SK-N-SH (cell line): ENCODE results near the gene PHF20. TPM values are rescaled to one million over a fixed set of nuclear protein-coding genes. Genes with fewer than 3 reads are reported as not detected.

Experiments used
- CTCF ChIA-PET: fragments of 300-600, 350-600 bp; formaldehyde crosslinking; extraction: SDS; loops from one replicate; lab custom pipeline; 2021; lab: Yijun Ruan, JAX
- POLR2A ChIA-PET: fragments of 350-600 bp; sonication (Branson Sonifier 250); formaldehyde crosslinking; extraction: SDS; loops from one replicate; lab custom pipeline; 2020; ENCODE audit warnings: antibody characterized with exemption, inconsistent platforms; lab: Yijun Ruan, JAX
- DNase-seq: peaks from one replicate; pipeline ENCODE4 v3.0.0; 2012
- H2AFZ ChIP-seq: fragments of 200-600 bp; sonication (generic); 2 replicates; pipeline ENCODE4 v1.8.1; 2016; ENCODE audit warnings: antibody characterized with exemption, mild to moderate bottlenecking, low read depth
- H3F3A ChIP-seq: fragments of 200-600 bp; sonication (generic); replicated peaks from 2 replicates; pipeline ENCODE3; 2016; ENCODE audit warnings: antibody characterized with exemption, mild to moderate bottlenecking; ENCODE audit not compliant: insufficient read depth
- H3K27ac ChIP-seq, 2 experiments: fragments of 200-500 bp in 1 of 2; fragments of 200-600 bp in 1 of 2; sonication (Bioruptor generic) in 1 of 2; sonication (generic), shearing (Covaris generic) in 1 of 2; 2 replicates each; pipeline versions ENCODE4 v1.5.1 to v1.6.1; 2014 to 2016; ENCODE audit warnings: low read depth in 2 of 2, inconsistent platforms in 1 of 2, low read length in 1 of 2, mild to moderate bottlenecking in 1 of 2, mixed read lengths in 1 of 2
- H3K27me3 ChIP-seq: fragments of 200-600 bp; sonication (generic), shearing (Covaris generic); 2 replicates; pipeline ENCODE4 v1.6.1; 2016; ENCODE audit warnings: mixed run types; ENCODE audit not compliant: insufficient read depth
- H3K36me3 ChIP-seq, 2 experiments: fragments of 200-500 bp in 1 of 2; fragments of 200-600 bp in 1 of 2; sonication (Bioruptor generic) in 1 of 2; sonication (generic) in 1 of 2; replicated peaks in 1 of 2; 2 replicates each; pipeline versions ENCODE3 to v1.5.1; 2014 to 2016; ENCODE audit warnings: low read length in 1 of 2, mild to moderate bottlenecking in 1 of 2; ENCODE audit not compliant: insufficient read depth in 2 of 2, control insufficient read depth in 1 of 2
- H3K4me1 ChIP-seq, 2 experiments: fragments of 200-500 bp in 1 of 2; fragments of 200-600 bp in 1 of 2; sonication (Bioruptor generic) in 1 of 2; sonication (generic), shearing (Covaris generic) in 1 of 2; 2 replicates each; pipeline versions ENCODE4 v1.5.1 to v1.6.1; 2014 to 2016; ENCODE audit warnings: low read depth in 1 of 2, low read length in 1 of 2, mixed run types in 1 of 2; ENCODE audit not compliant: insufficient read depth in 2 of 2, control insufficient read depth in 1 of 2
- H3K4me2 ChIP-seq: fragments of 200-600 bp; sonication (generic), shearing (Covaris generic); 2 replicates; pipeline ENCODE4 v1.6.1; 2017; ENCODE audit warnings: mixed run types
- H3K4me3 ChIP-seq, 2 experiments: fragments of 200-500 bp in 1 of 2; fragments of 200-600 bp in 1 of 2; sonication (Bioruptor generic) in 1 of 2; sonication (generic), shearing (Covaris generic) in 1 of 2; 2 replicates each; pipeline versions ENCODE4 v1.5.1 to v1.8.1; 2014 to 2016; ENCODE audit warnings: low read depth in 2 of 2, inconsistent platforms in 1 of 2, low read length in 1 of 2, mild to moderate bottlenecking in 1 of 2, mixed read lengths in 1 of 2, moderate library complexity in 1 of 2
- H3K79me2 ChIP-seq: fragments of 200-600 bp; sonication (generic); 2 replicates; pipeline ENCODE4 v1.8.1; 2017; ENCODE audit warnings: mild to moderate bottlenecking; ENCODE audit not compliant: insufficient read depth
- H3K9ac ChIP-seq: fragments of 200-600 bp; sonication (generic); 2 replicates; pipeline ENCODE4 v1.6.1; 2017; ENCODE audit warnings: mixed run types
- H3K9me2 ChIP-seq: fragments of 200-600 bp; sonication (generic); 2 replicates; pipeline ENCODE4 v1.6.1; 2017; ENCODE audit warnings: mixed run types
- H3K9me3 ChIP-seq: fragments of 200-600 bp; sonication (generic); 2 replicates; pipeline ENCODE4 v1.6.1; 2017; ENCODE audit warnings: mixed run types, mild to moderate bottlenecking, moderate library complexity
- H4K20me1 ChIP-seq: fragments of 200-600 bp; sonication (generic); 2 replicates; pipeline ENCODE4 v1.6.1; 2017; ENCODE audit warnings: mild to moderate bottlenecking, mixed run types; ENCODE audit not compliant: insufficient read depth
- ELF1 ChIP-seq: IDR thresholded peaks from 2 replicates; pipeline ENCODE4 v1.4.0; 2012
- EZH2phosphoT487 ChIP-seq: fragments of 200-600 bp; sonication (generic); IDR thresholded peaks from 2 replicates; pipeline ENCODE4 v1.6.1; 2017; ENCODE audit warnings: low read depth, mixed run types, mild to moderate bottlenecking, antibody characterized with exemption, moderate library complexity, borderline replicate concordance
- FOSL2 ChIP-seq: IDR thresholded peaks from 2 replicates; pipeline ENCODE4 v1.4.0; 2012; ENCODE audit warnings: low read depth, mild to moderate bottlenecking, moderate library complexity, borderline replicate concordance
- FOXM1 ChIP-seq: IDR thresholded peaks from 2 replicates; pipeline ENCODE4 v1.4.0; 2012; ENCODE audit warnings: low read depth, mild to moderate bottlenecking
- GABPA ChIP-seq: IDR thresholded peaks from 2 replicates; pipeline ENCODE4 v1.4.0; 2012; ENCODE audit warnings: low read depth, mild to moderate bottlenecking
- MAX ChIP-seq: IDR thresholded peaks from 2 replicates; pipeline ENCODE4 v1.4.0; 2012; ENCODE audit warnings: low read depth
- MEF2A ChIP-seq: IDR thresholded peaks from 2 replicates; pipeline ENCODE4 v1.4.0; 2012; ENCODE audit warnings: low read depth, borderline replicate concordance
- NRF1 ChIP-seq: IDR thresholded peaks from 2 replicates; pipeline ENCODE4 v1.6.1; 2012; ENCODE audit warnings: low read depth, mild to moderate bottlenecking, low read length
- PBX3 ChIP-seq: IDR thresholded peaks from 2 replicates; pipeline ENCODE4; 2012
- RAD21 ChIP-seq: IDR thresholded peaks from 2 replicates; pipeline ENCODE4 v1.6.1; 2012; ENCODE audit warnings: mild to moderate bottlenecking, low read length
- RCOR1 ChIP-seq: fragments of 150-350 bp; IDR thresholded peaks from 2 replicates; pipeline ENCODE4 v1.6.1; 2017; ENCODE audit warnings: antibody characterized with exemption, low read length
- REST ChIP-seq: IDR thresholded peaks from 2 replicates; pipeline ENCODE4 v1.6.1; 2012; ENCODE audit warnings: mild to moderate bottlenecking, low read depth, low read length, moderate library complexity
- RFX5 ChIP-seq: IDR thresholded peaks from 2 replicates; pipeline ENCODE4 v1.6.1; 2012; ENCODE audit warnings: mild to moderate bottlenecking, improper control_type of control experiment, low read length
- RXRA ChIP-seq: IDR thresholded peaks from 2 replicates; pipeline ENCODE4 v1.4.0; 2012; ENCODE audit warnings: low read depth, mild to moderate bottlenecking, borderline replicate concordance
- USF1 ChIP-seq: IDR thresholded peaks from 2 replicates; pipeline ENCODE4 v1.4.0; 2012; ENCODE audit warnings: low read depth, borderline replicate concordance
- USF2 ChIP-seq: fragments of 150-350 bp; IDR thresholded peaks from 2 replicates; pipeline ENCODE4 v1.6.1; 2017; ENCODE audit warnings: antibody characterized with exemption, low read length, low read depth, borderline replicate concordance
- ZBTB33 ChIP-seq: IDR thresholded peaks from 2 replicates; pipeline ENCODE4 v1.4.0; 2012; ENCODE audit warnings: low read depth, borderline replicate concordance
- WGBS: methylation state at CpG from one replicate; pipeline ENCODE4 v1.1.6; 2017; ENCODE audit warnings: low lambda C conversion rate; 5-methylcytosine and 5-hydroxymethylcytosine counted together
- polyA plus RNA-seq, 3 experiments: library from polyadenylated mRNA; depleted of rRNA; stranded (reverse); fragments of >200 nt; gene quantifications; 2 replicates each; pipeline ENCODE4 v1.2.3, GENCODE V29; 2012

The PHF20 gene
- polyA plus RNA-seq, 1 of the 3 experiments (the other 2 are of a cell fraction): 23.8 TPM

- TF ChIP-seq MAX (no peak), PBX3 (no peak), FOSL2 (no peak), RAD21 (no peak), RCOR1 (no peak), NRF1 (no peak), ELF1 (no peak), RXRA (no peak)
- TF ChIP-seq, all 33 proteins: peak for 0
Observed at GRCh38 chr20:35910254-35910653, 138.4 kb downstream of the PHF20 start (continued).

GRCh38 chr20:35912881-35913280 is 141.1 kb downstream of the PHF20 start:
- Histone ChIP-seq H3K27ac (no peak overlapping the region), H3K9me2 (no peaks in the 10 kb centered on the region), H3K9ac (no peak overlapping the region), H2AFZ (no peak overlapping the region), H3K9me3 (no peaks in the 10 kb centered on the region), H3K27me3 (no peaks in the 10 kb centered on the region), H4K20me1 (no peaks in the 10 kb centered on the region), H3K36me3 (peaks cover 17 to 31% of the 10 kb centered on the region in 2 experiments), H3F3A (no peaks in the 10 kb centered on the region), H3K4me3 (no peak overlapping the region), H3K79me2 (0 out of 2 replicates have a peak, but pooled peaks cover 6% of the 10 kb centered on the region), H3K4me2 (no peak overlapping the region), H3K4me1 (peaks cover 0 to 2% of the 10 kb centered on the region in 2 experiments; a peak in 1 of 4 replicates)
- ChIA-PET POLR2A (no interaction called here), CTCF (interaction anchor here (1.5 kb wide), 1 partner anchor 14 kb away, joined by 3 read pairs; no protein-coding TSS in a partner anchor)
- DNase-seq: no peak
- TF ChIP-seq EZH2phosphoT487 (no peak), USF1 (no peak), REST (no peak), FOXM1 (no peak), ELF1 (no peak), RXRA (no peak), RFX5 (no peak), USF2 (no peak), FOSL2 (no peak), GABPA (no peak), MEF2A (no peak), ZBTB33 (no peak), RAD21 (no peak)
- 87% methylated on average over 4 of the region's 4 CpGs for WGBS
